Duodenal mucosa (tissue), 2 donors: ENCODE data around the gene PCED1A.

Experiments
- H3K27ac ChIP-seq: one replicate; pipeline ENCODE4 v1.7.0; 2013; ENCODE audit warnings: low read depth, low read length
- H3K27me3 ChIP-seq, 2 donors: one replicate each; pipeline ENCODE4 v1.7.0; 2013; ENCODE audit warnings: low read length in 2 of 2, control low read depth in 1 of 2; ENCODE audit not compliant: insufficient read depth in 2 of 2, control insufficient read depth in 1 of 2
- H3K36me3 ChIP-seq, 2 donors: one replicate each; pipeline ENCODE4 v1.7.0; 2013; ENCODE audit warnings: low read length in 2 of 2, control low read depth in 1 of 2; ENCODE audit not compliant: insufficient read depth in 2 of 2, control insufficient read depth in 1 of 2
- H3K4me1 ChIP-seq, 2 donors: one replicate each; pipeline ENCODE4 v1.7.0; 2013; ENCODE audit warnings: low read length in 2 of 2, control low read depth in 1 of 2; ENCODE audit not compliant: insufficient read depth in 2 of 2, control insufficient read depth in 1 of 2
- H3K4me3 ChIP-seq, 2 donors: one replicate each; pipeline ENCODE4 v1.7.0; 2013; ENCODE audit warnings: low read length in 2 of 2, low read depth in 1 of 2
- H3K9ac ChIP-seq, 2 donors: one replicate each; pipeline ENCODE4 v1.7.0; 2013; ENCODE audit warnings: low read length in 2 of 2, low read depth in 1 of 2
- H3K9me3 ChIP-seq, 2 donors: one replicate each; pipeline ENCODE4 v1.7.0; 2013; ENCODE audit warnings: low read length in 2 of 2, control low read depth in 1 of 2; ENCODE audit not compliant: control insufficient read depth in 1 of 2

PCED1A gene

GRCh38 chr20:2845607-2846006 is 5.2 kb upstream of the PCED1A start:
- H3K27me3 ChIP-seq, result no peaks in the 10 kb centered on the region
- peaks cover 6 to 9% of the 10 kb centered on the region in 2 donors for H3K4me1 ChIP-seq
- no peaks in the 10 kb centered on the region for H3K36me3 ChIP-seq
- H3K4me3 ChIP-seq, result no peak overlapping the region
- H3K9ac ChIP-seq, result no peak overlapping the region
- no peaks in the 10 kb centered on the region for H3K9me3 ChIP-seq
- H3K27ac ChIP-seq, result no peak overlapping the region

- Histone ChIP-seq H3K27ac (peak overlapping the region; percentile 15), H3K9me3 (no peaks in the 10 kb centered on the region), H3K4me3 (peak overlapping the region; percentile 79 to 91), H3K9ac (peak overlapping the region; percentile 62 to 74), H3K36me3 (peaks cover 0 to 3% of the 10 kb centered on the region in 2 donors), H3K27me3 (no peaks in the 10 kb centered on the region), H3K4me1 (peaks cover 12 to 16% of the 10 kb centered on the region in 2 donors)
These were observed 594 bp upstream of the PCED1A start for GRCh38 chr20:2840967-2841531.

GRCh38 chr20:2839732-2840137 is 720 bp downstream of the PCED1A start:
- no peaks in the 10 kb centered on the region for H3K27me3 ChIP-seq
- no peak overlapping the region for H3K9ac ChIP-seq

GRCh38 chr20:2838847-2839671 is 1.4 kb downstream of the PCED1A start:
- Histone ChIP-seq H3K9me3 (no peaks in the 10 kb centered on the region), H3K27me3 (no peaks in the 10 kb centered on the region), H3K4me3 (peak overlapping the region in 1 of 2 donors; percentile 91)

More at GRCh38 chr20:2839732-2840137, 720 bp downstream of the PCED1A start:
- H3K27ac ChIP-seq, result no peak overlapping the region
- no peaks in the 10 kb centered on the region for H3K9me3 ChIP-seq
- peaks cover 12 to 16% of the 10 kb centered on the region in 2 donors for H3K4me1 ChIP-seq
- peak overlapping the region; percentile 79 to 91 for H3K4me3 ChIP-seq
- H3K36me3 ChIP-seq, result peaks cover 0 to 3% of the 10 kb centered on the region in 2 donors

GRCh38 chr20:2838170-2838797 is 2.2 kb downstream of the PCED1A start:
- peaks cover 0 to 3% of the 10 kb centered on the region in 2 donors for H3K36me3 ChIP-seq
- H3K4me3 ChIP-seq, result no peak overlapping the region
- no peaks in the 10 kb centered on the region for H3K27me3 ChIP-seq
- no peak overlapping the region for H3K27ac ChIP-seq
- no peaks in the 10 kb centered on the region for H3K9me3 ChIP-seq
- peaks cover 12 to 16% of the 10 kb centered on the region in 2 donors for H3K4me1 ChIP-seq
- H3K9ac ChIP-seq, result no peak overlapping the region

More at GRCh38 chr20:2838847-2839671, 1.4 kb downstream of the PCED1A start:
- Histone ChIP-seq H3K36me3 (peaks cover 0 to 3% of the 10 kb centered on the region in 2 donors), H3K4me1 (peaks cover 12 to 16% of the 10 kb centered on the region in 2 donors), H3K27ac (no peak overlapping the region), H3K9ac (no peak overlapping the region)

GRCh38 chr20:2837221-2837960 is 3.1 kb downstream of the PCED1A start:
- Histone ChIP-seq H3K4me3 (no peak overlapping the region), H3K27ac (no peak overlapping the region), H3K9ac (no peak overlapping the region), H3K4me1 (peaks cover 12 to 16% of the 10 kb centered on the region in 2 donors), H3K27me3 (no peaks in the 10 kb centered on the region), H3K9me3 (no peaks in the 10 kb centered on the region), H3K36me3 (peaks cover 0 to 3% of the 10 kb centered on the region in 2 donors)

GRCh38 chr20:2836035-2836434 is 4.4 kb downstream of the PCED1A start:
- H3K27ac ChIP-seq, result no peak overlapping the region
- peaks cover 0 to 3% of the 10 kb centered on the region in 2 donors for H3K36me3 ChIP-seq
- no peaks in the 10 kb centered on the region for H3K27me3 ChIP-seq
- H3K9ac ChIP-seq, result no peak overlapping the region
- H3K4me3 ChIP-seq, result no peak overlapping the region
- peaks cover 6 to 7% of the 10 kb centered on the region in 2 donors for H3K4me1 ChIP-seq
- no peaks in the 10 kb centered on the region for H3K9me3 ChIP-seq

GRCh38 chr20:2835331-2835796 is 5.1 kb downstream of the PCED1A start:
- Histone ChIP-seq H3K27me3 (no peaks in the 10 kb centered on the region), H3K9ac (no peak overlapping the region), H3K36me3 (peaks cover 0 to 3% of the 10 kb centered on the region in 2 donors), H3K27ac (no peak overlapping the region), H3K4me1 (peaks cover 6 to 7% of the 10 kb centered on the region in 2 donors), H3K4me3 (no peak overlapping the region), H3K9me3 (no peaks in the 10 kb centered on the region)

- Histone ChIP-seq H3K27ac (no peak overlapping the region), H3K9ac (no peak overlapping the region), H3K4me1 (peaks cover 3% of the 10 kb centered on the region in 2 donors), H3K9me3 (no peaks in the 10 kb centered on the region), H3K27me3 (no peaks in the 10 kb centered on the region), H3K4me3 (no peak overlapping the region), H3K36me3 (peaks cover 0 to 3% of the 10 kb centered on the region in 2 donors)
These were observed 5.9 kb downstream of the PCED1A start for GRCh38 chr20:2834401-2835110.
